Epithelial cell of proximal tubule (primary cell): ENCODE data around the gene CHCHD4. TPM values are rescaled to one million over a fixed set of nuclear protein-coding genes. Genes with fewer than 3 reads are reported as not detected.
A peak's percentile ranks its signal among the peaks of the same experiment; 100 is the strongest.

Source experiments
- DNase-seq: peaks from one replicate; pipeline ENCODE4 v3.0.0-alpha.2; 2011; ENCODE audit warnings: low read depth
- H3K4me3 ChIP-seq: 2 replicates; pipeline ENCODE4 v1.5.1; 2011; ENCODE audit warnings: low read depth, mild to moderate bottlenecking, low read length
- CTCF ChIP-seq: conservative IDR thresholded peaks from 2 replicates; pipeline ENCODE4 v1.5.1; 2012; ENCODE audit warnings: low read depth, mild to moderate bottlenecking, low read length
- total RNA-seq: library from RNA; depleted of rRNA; stranded (reverse); fragments of >200 nt; gene quantifications from 2 replicates; pipeline ENCODE4 v1.2.3, GENCODE V29; 2015

CHCHD4 gene
- total RNA-seq, 1 donor from 2014 or later, result 16.5 TPM

- H3K4me3 ChIP-seq, result no peak overlapping the region
- no peak for TF ChIP-seq CTCF
- no peak for DNase-seq
Measured at GRCh38 chr3:14130230-14130629, 5.6 kb upstream of the CHCHD4 start.

GRCh38 chr3:14129296-14129695 lies 4.6 kb upstream of the CHCHD4 start:
- H3K4me3 ChIP-seq, result no peak overlapping the region
- DNase-seq, result no peak
- no peak for TF ChIP-seq CTCF

- no peak for TF ChIP-seq CTCF
- DNase-seq, result no peak
- no peak overlapping the region for H3K4me3 ChIP-seq
Measured at GRCh38 chr3:14128724-14129123, 4.1 kb upstream of the CHCHD4 start.

- TF ChIP-seq CTCF, result no peak
- DNase-seq, result no peak
Measured at GRCh38 chr3:14127516-14128161, 3.0 kb upstream of the CHCHD4 start.

GRCh38 chr3:14126887-14127505 lies 2.3 kb upstream of the CHCHD4 start:
- no peak for DNase-seq
- no peak overlapping the region for H3K4me3 ChIP-seq
- TF ChIP-seq CTCF, result no peak

More at GRCh38 chr3:14127516-14128161, 3.0 kb upstream of the CHCHD4 start:
- no peak overlapping the region for H3K4me3 ChIP-seq

- TF ChIP-seq CTCF, result no peak
- peak overlapping the region; percentile 99 for H3K4me3 ChIP-seq
- no peak for DNase-seq
Measured at GRCh38 chr3:14126017-14126886, 1.6 kb upstream of the CHCHD4 start.
